ENCODE data around the gene PRKAG2. TPM values are rescaled to one million over a fixed set of nuclear protein-coding genes. Genes with fewer than 3 reads are reported as not detected.

Gene PRKAG2
- total RNA-seq, 2 experiments from 2014 or later, result 16.9 to 18.7 TPM

DNA sequence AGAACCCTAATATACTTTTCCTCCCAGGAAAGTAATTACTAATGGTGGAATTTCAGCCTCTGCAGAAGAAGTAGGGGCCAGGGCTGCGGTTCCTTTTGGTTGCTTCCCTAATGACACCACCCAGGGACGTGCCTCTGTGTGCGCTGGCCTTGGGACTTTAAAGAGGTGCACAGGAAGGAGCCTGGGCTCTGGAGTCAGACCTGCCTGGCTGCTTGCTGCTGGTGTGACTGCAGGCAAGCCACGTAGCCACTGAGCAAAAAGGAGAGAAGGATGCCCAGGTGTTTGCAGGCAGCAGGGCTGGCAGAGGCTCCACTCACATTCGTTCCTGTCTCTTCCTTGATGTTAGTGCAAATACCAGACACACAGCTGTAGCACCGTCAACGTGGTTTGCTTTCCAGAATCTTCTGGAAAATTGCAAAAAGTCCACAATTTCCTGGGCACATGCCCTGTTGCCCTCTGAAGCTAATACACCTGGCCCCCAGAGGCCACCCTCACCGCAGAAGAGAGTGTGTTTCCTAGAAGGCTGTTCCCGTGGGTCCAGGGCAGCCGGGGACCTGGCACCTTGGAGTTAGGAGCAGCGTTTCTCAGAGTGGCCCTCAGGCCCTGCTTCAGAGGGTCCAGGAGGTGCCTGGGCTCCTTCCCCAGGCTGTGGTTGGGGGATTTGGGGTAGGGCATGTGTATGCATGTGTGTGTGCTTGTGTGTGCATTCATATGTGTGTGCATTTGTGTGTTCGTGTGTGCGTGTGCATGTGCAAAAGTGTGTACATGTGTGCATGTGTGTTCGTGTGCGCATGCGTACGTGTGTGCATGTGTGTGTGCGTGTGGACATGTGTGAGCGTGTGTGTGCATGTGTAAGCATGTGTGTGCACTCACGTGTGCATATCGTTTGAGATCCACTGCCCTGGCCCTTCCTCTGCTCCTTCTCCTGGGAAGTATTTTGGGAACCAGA lies 12.8 kb upstream of the PRKAG2 start:
- Mint-ChIP-seq H3K4me1 (ENCODE audit: low read depth) (no peaks in the 10 kb centered on the region), H3K27ac (no peak overlapping the region), H3K4me3 (no peak overlapping the region), H3K36me3 (ENCODE audit: low read depth) (no peaks in the 10 kb centered on the region), H3K27me3 (ENCODE audit: low read depth) (peaks cover 10% of the 10 kb centered on the region), H3K9me3 (no peaks in the 10 kb centered on the region)
- CTCF ChIA-PET, result no interaction called here
- intact Hi-C loops (cut with micrococcal nuclease), result no loop called here
- no peak for DNase-seq

- Mint-ChIP-seq H3K27me3 (ENCODE audit: low read depth) (peaks cover 10% of the 10 kb centered on the region), H3K9me3 (no peaks in the 10 kb centered on the region), H3K4me3 (no peak overlapping the region), H3K4me1 (ENCODE audit: low read depth) (no peaks in the 10 kb centered on the region), H3K36me3 (ENCODE audit: low read depth) (no peaks in the 10 kb centered on the region), H3K27ac (no peak overlapping the region)
- CTCF ChIA-PET, result no interaction called here
- intact Hi-C loops (cut with micrococcal nuclease), result no loop called here
- DNase-seq, result no peak
Measured at GRCh38 chr7:151888079-151889067, 11.5 kb upstream of the PRKAG2 start.

DNA sequence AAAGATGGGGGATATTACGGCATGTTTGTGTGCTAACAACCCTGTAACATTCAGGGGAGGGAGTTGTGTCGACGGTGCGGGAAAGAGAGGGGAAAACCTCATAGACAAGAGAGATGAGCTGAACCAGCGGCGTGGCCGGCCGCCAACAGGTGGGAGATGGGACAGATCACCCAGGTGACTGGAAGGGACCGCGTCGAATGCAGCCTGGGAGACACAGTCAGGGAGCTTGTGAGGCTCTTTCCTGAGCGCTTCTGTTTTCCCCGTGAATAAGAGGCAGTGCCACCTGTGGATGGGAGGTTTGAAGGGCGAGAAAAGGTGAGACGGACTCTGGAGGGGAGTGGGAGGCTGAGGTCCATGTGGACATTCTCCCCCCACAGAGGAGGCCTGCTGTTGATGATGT lies 9.9 kb upstream of the PRKAG2 start:
- CTCF ChIA-PET, result no interaction called here
- peaks cover 10% of the 10 kb centered on the region for H3K27me3 Mint-ChIP-seq (ENCODE audit: low read depth)

DNA sequence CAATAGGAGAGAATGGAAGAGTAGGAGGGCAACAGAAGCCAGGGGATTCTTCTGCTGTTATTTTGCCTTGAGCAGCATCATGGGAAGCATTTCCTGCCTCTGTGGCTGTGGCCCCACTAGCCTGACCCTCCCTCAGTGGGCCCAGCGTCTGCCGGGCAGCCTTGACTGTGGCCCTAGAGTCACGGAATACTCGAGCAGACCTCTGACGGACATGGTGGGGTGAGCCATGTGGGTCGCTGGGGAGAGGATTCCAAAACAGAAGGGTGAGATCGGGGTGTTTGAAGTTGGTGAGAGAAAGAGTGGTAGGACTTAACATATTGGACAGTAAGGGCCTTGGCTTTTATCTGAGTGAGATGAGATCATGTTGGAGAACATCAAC lies 8.3 kb upstream of the PRKAG2 start:
- Mint-ChIP-seq H3K4me3 (no peak overlapping the region), H3K9me3 (no peaks in the 10 kb centered on the region), H3K4me1 (ENCODE audit: low read depth) (no peaks in the 10 kb centered on the region), H3K36me3 (ENCODE audit: low read depth) (no peaks in the 10 kb centered on the region), H3K27me3 (ENCODE audit: low read depth) (peaks cover 7% of the 10 kb centered on the region), H3K27ac (no peak overlapping the region)
- no peak for DNase-seq
- CTCF ChIA-PET, result no interaction called here
- intact Hi-C loops (cut with micrococcal nuclease), result no loop called here

More for the DNA sequence above, 9.9 kb upstream of the PRKAG2 start:
- intact Hi-C loops (cut with micrococcal nuclease), result no loop called here
- no peaks in the 10 kb centered on the region for H3K9me3 Mint-ChIP-seq
- H3K36me3 Mint-ChIP-seq (ENCODE audit: low read depth), result no peaks in the 10 kb centered on the region
- H3K4me1 Mint-ChIP-seq (ENCODE audit: low read depth), result no peaks in the 10 kb centered on the region
- H3K4me3 Mint-ChIP-seq, result no peak overlapping the region
- no peak overlapping the region for H3K27ac Mint-ChIP-seq
- no peak for DNase-seq

GRCh38 chr7:151884312-151885201 lies 7.6 kb upstream of the PRKAG2 start:
- CTCF ChIA-PET, result no interaction called here

DNA sequence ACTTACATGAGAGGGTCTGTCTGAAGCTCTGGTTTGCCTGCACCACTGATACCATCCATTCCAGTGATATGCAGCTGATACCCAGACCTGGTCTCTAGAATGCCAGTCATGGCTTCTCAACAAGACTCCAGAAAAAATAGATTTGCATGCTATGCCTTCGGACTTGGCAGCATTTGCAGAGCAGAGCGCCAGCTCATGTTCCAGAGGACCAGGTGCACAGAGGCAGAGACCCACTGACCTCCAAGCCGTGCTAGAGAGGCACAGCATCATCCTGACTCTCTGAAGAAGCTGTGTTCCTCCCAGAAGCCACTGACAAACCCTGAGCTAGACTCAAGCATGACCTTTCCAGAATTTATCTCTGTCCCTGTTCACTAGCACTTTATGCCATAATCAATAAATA lies 6.9 kb upstream of the PRKAG2 start:
- CTCF ChIA-PET, result no interaction called here
- intact Hi-C loops (cut with micrococcal nuclease), result no loop called here
- no peaks in the 10 kb centered on the region for H3K4me1 Mint-ChIP-seq (ENCODE audit: low read depth)

More at GRCh38 chr7:151884312-151885201, 7.6 kb upstream of the PRKAG2 start:
- no peak for DNase-seq
- no peaks in the 10 kb centered on the region for H3K4me1 Mint-ChIP-seq (ENCODE audit: low read depth)
- H3K27ac Mint-ChIP-seq, result no peak overlapping the region
- intact Hi-C loops (cut with micrococcal nuclease), result no loop called here
- H3K4me3 Mint-ChIP-seq, result no peak overlapping the region
- H3K27me3 Mint-ChIP-seq (ENCODE audit: low read depth), result peaks cover 7% of the 10 kb centered on the region
- no peaks in the 10 kb centered on the region for H3K36me3 Mint-ChIP-seq (ENCODE audit: low read depth)
- no peaks in the 10 kb centered on the region for H3K9me3 Mint-ChIP-seq

DNA sequence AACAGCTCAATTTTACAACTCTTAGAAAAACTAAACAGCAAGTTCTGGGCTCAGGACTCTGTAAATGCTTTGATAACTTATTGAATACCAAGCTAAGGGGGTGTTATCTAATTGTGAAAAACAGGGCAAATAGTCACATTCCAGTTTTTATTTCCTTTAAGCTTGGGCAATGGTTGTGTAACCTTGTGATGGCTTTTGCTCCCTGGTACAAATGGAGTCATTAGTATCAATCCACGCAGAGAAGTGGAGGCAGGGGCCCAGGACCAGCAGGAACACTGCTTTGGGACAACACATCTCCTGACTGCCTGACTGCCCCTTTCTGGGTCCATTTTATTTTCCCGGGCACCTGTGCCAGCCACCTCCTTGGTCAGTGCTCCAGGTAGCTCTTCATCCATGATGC lies 5.8 kb upstream of the PRKAG2 start:
- H3K4me3 Mint-ChIP-seq, result no peak overlapping the region
- no peaks in the 10 kb centered on the region for H3K36me3 Mint-ChIP-seq (ENCODE audit: low read depth)
- DNase-seq, result no peak
- H3K4me1 Mint-ChIP-seq (ENCODE audit: low read depth), result no peaks in the 10 kb centered on the region
- intact Hi-C loops (cut with micrococcal nuclease), result no loop called here
- no peaks in the 10 kb centered on the region for H3K9me3 Mint-ChIP-seq
- H3K27me3 Mint-ChIP-seq (ENCODE audit: low read depth), result peaks cover 7% of the 10 kb centered on the region
- CTCF ChIA-PET, result no interaction called here
- no peak overlapping the region for H3K27ac Mint-ChIP-seq

More for the DNA sequence above, 6.9 kb upstream of the PRKAG2 start:
- H3K9me3 Mint-ChIP-seq, result no peaks in the 10 kb centered on the region
- no peak overlapping the region for H3K27ac Mint-ChIP-seq
- no peak for DNase-seq
- H3K36me3 Mint-ChIP-seq (ENCODE audit: low read depth), result no peaks in the 10 kb centered on the region
- peaks cover 7% of the 10 kb centered on the region for H3K27me3 Mint-ChIP-seq (ENCODE audit: low read depth)
- no peak overlapping the region for H3K4me3 Mint-ChIP-seq

DNA sequence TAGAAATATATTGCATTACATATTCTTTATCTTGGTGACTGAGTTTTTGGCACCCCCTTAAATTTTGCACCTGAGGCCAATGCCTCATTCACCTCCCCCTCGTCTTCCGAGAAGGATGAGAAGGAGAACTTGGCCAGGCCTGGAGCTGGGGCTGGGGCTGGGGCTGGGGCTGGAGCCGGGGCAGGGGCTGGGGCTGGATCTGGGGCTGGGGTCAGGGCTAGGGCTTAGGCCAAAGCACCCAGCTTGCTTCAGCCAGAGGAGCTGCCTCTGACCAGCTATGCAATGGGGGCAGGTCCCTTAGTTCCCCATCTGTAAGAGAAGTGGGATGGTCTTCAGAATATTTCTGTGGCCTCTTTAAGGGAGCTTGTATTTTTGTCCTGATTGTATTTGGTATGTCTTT lies 3.8 kb upstream of the PRKAG2 start:
- CTCF ChIA-PET, result interaction anchor here (1.0 kb wide), 1 partner anchor 100 kb away, joined by 3 read pairs; no protein-coding TSS in a partner anchor
- intact Hi-C loops (cut with micrococcal nuclease), result no loop called here

DNA sequence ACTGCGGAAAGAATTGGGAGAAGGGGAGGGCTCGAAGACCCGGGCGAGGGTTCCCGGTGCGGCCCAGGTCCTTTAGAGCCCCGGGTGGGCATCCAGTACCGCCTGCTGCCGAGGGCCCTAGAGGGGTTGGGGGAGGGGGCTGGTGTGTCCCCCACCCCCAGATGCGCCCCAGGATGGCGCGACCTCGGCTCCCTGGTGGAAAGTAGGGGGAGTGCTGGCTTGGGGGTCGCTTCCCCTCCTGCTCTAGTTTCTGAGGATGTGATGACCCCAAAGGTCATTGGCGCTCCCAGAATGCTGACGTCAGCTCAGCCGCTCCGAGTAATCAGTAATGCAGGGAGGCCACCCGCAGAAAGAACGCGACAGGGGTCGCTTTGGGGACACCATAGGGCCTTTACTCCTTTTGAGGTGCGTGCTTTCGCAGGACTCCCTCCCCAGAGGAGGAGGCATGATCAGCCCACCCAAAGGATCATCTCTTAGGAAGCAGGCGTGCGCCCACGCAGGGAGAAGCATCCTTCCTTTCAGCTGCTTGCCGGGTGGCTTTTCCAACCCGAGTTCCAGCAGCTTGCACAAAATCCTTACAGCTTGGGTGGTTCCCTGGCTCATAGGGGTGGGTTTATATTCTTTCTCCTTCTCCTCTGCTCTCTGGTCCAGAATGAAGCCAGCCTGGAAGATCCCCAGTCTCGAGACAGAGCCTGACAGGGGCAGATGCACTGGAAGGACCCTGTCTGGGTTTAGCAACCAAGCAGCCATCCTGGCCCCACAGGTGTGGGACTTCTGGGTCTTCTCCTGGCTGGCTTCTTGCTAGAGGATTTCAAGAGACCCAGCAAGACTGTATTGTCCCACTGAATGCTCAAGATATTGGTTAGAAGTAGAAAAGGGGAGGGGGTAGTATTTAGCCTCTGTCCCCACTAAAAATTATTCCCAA lies 1.3 kb upstream of the PRKAG2 start:
- no peaks in the 10 kb centered on the region for H3K9me3 Mint-ChIP-seq
- no peaks in the 10 kb centered on the region for H3K36me3 Mint-ChIP-seq (ENCODE audit: low read depth)
- intact Hi-C loops (cut with micrococcal nuclease), result loop anchor here (1.0 to 10.0 kb wide), 7 partner anchors 59 to 797 kb away; partner anchors contain the start of genes GALNT11 and XRCC2
- no peak overlapping the region for H3K27ac Mint-ChIP-seq
- peaks cover 9% of the 10 kb centered on the region for H3K4me1 Mint-ChIP-seq (ENCODE audit: low read depth)
- no peaks in the 10 kb centered on the region for H3K27me3 Mint-ChIP-seq (ENCODE audit: low read depth)
- peak overlapping the region; percentile 64 for H3K4me3 Mint-ChIP-seq
- no peak for DNase-seq
- CTCF ChIA-PET, result interaction anchor here (2.2 kb wide), 1 partner anchor 95 kb away, joined by 9 read pairs; no protein-coding TSS in a partner anchor

More for the DNA sequence above, 3.8 kb upstream of the PRKAG2 start:
- H3K4me1 Mint-ChIP-seq (ENCODE audit: low read depth), result peaks cover 2% of the 10 kb centered on the region
- H3K9me3 Mint-ChIP-seq, result no peaks in the 10 kb centered on the region
- H3K27ac Mint-ChIP-seq, result no peak overlapping the region
- no peaks in the 10 kb centered on the region for H3K36me3 Mint-ChIP-seq (ENCODE audit: low read depth)
- peaks cover 2% of the 10 kb centered on the region for H3K27me3 Mint-ChIP-seq (ENCODE audit: low read depth)
- H3K4me3 Mint-ChIP-seq, result no peak overlapping the region
- no peak for DNase-seq

DNA sequence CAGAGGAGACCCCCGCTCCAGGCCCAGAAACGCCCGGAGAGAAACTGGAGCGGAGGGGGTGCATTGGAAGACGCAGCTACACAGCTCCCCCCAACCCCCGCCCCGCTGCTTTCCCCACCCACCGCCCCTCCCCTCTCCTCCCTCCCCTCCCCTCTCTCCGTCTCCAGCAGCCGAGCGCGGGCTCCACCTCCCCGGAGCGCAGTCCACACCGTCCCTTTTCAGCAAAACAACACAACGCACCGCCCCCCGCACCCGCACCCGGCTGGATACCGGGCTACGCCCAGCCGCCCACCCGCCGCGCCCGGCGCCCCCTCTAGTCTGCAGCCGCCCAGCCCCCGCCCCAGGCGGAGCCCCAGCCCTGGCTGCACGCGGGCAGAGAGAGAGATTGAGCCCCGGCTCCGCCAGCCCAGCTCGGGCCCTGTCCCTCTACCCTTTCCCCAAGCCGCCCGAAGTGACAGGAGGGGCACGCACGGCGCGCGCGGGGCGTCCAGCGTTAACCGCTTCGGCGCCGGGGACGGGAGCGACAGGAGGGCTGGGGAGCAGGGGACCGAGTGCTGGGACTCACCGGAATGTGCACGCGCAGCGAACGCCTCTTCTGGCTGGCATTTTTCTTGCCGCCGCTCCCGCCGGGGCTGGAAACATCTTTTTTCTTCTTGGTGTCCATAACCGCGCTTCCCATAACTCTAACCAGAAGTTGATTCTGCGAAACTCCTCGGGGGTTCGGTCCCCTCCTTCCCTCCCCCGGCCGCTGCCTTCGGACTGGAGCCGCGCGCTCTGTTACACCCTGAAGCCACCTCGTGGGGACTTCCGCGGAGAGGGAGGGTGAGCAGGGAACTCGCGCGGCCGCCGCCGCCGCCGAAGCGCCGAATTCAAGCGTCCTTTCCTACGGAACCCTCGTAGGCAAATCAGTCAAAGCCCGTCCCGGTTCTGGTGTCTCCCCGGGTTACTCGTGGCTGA lies 695 bp downstream of the PRKAG2 start:
- CTCF ChIA-PET, result interaction anchor here (0.5 to 2.2 kb wide), 6 partner anchors 7 to 517 kb away, joined by 3 to 9 read pairs (median 4); no protein-coding TSS in a partner anchor
- DNase-seq, result peak; percentile 67
- intact Hi-C loops (cut with micrococcal nuclease), result loop anchor here (1.0 to 10.0 kb wide), 7 partner anchors 25 to 799 kb away; partner anchors contain the start of genes GALNT11 and XRCC2
- H3K4me1 Mint-ChIP-seq (ENCODE audit: low read depth), result peaks cover 19% of the 10 kb centered on the region
- H3K4me3 Mint-ChIP-seq, result peak overlapping the region; percentile 96
- peak overlapping the region; percentile 81 for H3K27ac Mint-ChIP-seq
- no peaks in the 10 kb centered on the region for H3K27me3 Mint-ChIP-seq (ENCODE audit: low read depth)
- H3K9me3 Mint-ChIP-seq, result no peaks in the 10 kb centered on the region
- H3K36me3 Mint-ChIP-seq (ENCODE audit: low read depth), result no peaks in the 10 kb centered on the region
